ENCODE results near the gene NPIPB2. TPM values are rescaled to one million over a fixed set of nuclear protein-coding genes. Genes with fewer than 3 reads are reported as not detected.

NPIPB2 gene
- total RNA-seq: 5.2 and 7.3 TPM in 2 replicates

DNA sequence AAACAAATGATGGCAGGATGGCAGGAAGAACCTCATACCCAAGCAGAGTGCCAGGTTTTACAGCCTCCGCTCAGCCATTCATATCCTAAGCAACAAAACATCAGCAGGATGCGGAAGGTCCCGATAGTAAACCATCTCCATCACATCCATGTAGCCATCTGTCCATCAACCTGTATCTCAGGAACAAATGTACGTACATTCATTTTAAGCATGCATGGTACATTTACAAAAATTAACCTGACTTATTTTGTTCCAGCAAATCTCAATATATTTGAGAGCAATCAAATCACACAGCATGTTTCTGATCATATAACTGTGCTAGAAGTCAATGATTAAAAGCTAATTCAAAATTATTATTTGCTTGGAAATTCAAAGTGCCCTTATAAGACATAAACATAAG, at the start of gene NPIPB2:
Gene NPIPB2, minus strand, starts transcription at position 101 of the 400 bp plus-strand sequence. Its CDS starts 0 bp downstream, at position 101.

GRCh38 chr16:11964761-11965551, 23.1 kb upstream of the NPIPB2 start, which contains the start of gene TNFRSF17:
TSS of gene TNFRSF17 (plus strand) at chr16:11965210. CDS start at chr16:11965325, 115 bp downstream.

GRCh38 chr16:11915644-11916523, 26.0 kb downstream of the NPIPB2 start, which contains the start of gene GSPT1:
TSS of gene GSPT1 (minus strand) at chr16:11915956. CDS start at chr16:11915720, 236 bp downstream.

Other genes with a start within 250 kb of the NPIPB2 start
- gene TXNDC11, start 199.2 kb downstream of the NPIPB2 start, total RNA-seq: 30.2 and 32.6 TPM in 2 replicates
- 57.9 and 68.4 TPM in 2 replicates for gene ZC3H7A, start 144.8 kb downstream of the NPIPB2 start, total RNA-seq
- 47.7 and 55.6 TPM in 2 replicates for gene RSL1D1, start 90.5 kb downstream of the NPIPB2 start, total RNA-seq
- gene GSPT1, start 26.1 kb downstream of the NPIPB2 start, total RNA-seq: 75.5 and 78.3 TPM in 2 replicates
- gene TNFRSF17, start 23.2 kb upstream of the NPIPB2 start, total RNA-seq: 0.10 TPM in 1 of 2 replicates, not detected in the other
- 20.8 and 21.5 TPM in 2 replicates for gene SNX29, start 34.7 kb upstream of the NPIPB2 start, total RNA-seq